H7 (cell line): Measurements from ENCODE around the gene DNAI7. TPM values are rescaled to one million over a fixed set of nuclear protein-coding genes. Genes with fewer than 3 reads are reported as not detected.

Experiments
- DNase-seq: peaks from one replicate; pipeline ENCODE4 v3.0.0; 2012
- H3K27me3 ChIP-seq: 2 replicates; pipeline ENCODE4 v1.6.0; 2011; ENCODE audit warnings: mild to moderate bottlenecking, low read length; ENCODE audit not compliant: control insufficient read depth, insufficient read depth
- H3K36me3 ChIP-seq: replicated peaks from 2 replicates; pipeline ENCODE4 v1.5.1; 2011; ENCODE audit warnings: low read length; ENCODE audit not compliant: control insufficient read depth, insufficient read depth
- H3K4me3 ChIP-seq: 2 replicates; pipeline ENCODE4 v1.5.1; 2011; ENCODE audit warnings: low read depth, mild to moderate bottlenecking, control low read depth, low read length, moderate library complexity; ENCODE audit not compliant: insufficient read depth
- total RNA-seq: library from RNA; depleted of rRNA; stranded (reverse); fragments of >200 nt; shearing (Covaris generic); gene quantifications from 2 replicates; pipeline ENCODE4 v1.2.3, GENCODE V29; 2014

Gene DNAI7
- total RNA-seq, 1 experiment from 2014 or later: 0.59 TPM

- H3K27me3 ChIP-seq: no peaks in the 10 kb centered on the region
- no peaks in the 10 kb centered on the region for H3K36me3 ChIP-seq
- no peak for DNase-seq
- H3K4me3 ChIP-seq: no peak overlapping the region
Observed at GRCh38 chr12:25194214-25194613, 746 bp downstream of the DNAI7 start.

- Histone ChIP-seq H3K4me3 (no peak overlapping the region), H3K36me3 (no peaks in the 10 kb centered on the region), H3K27me3 (no peaks in the 10 kb centered on the region)
- DNase-seq: no peak
Observed at GRCh38 chr12:25190793-25191192, 4.2 kb downstream of the DNAI7 start.

GRCh38 chr12:25189656-25190055 lies 5.3 kb downstream of the DNAI7 start:
- Histone ChIP-seq H3K36me3 (no peaks in the 10 kb centered on the region), H3K4me3 (no peak overlapping the region), H3K27me3 (no peaks in the 10 kb centered on the region)
- no peak for DNase-seq

- Histone ChIP-seq H3K27me3 (no peaks in the 10 kb centered on the region), H3K36me3 (no peaks in the 10 kb centered on the region), H3K4me3 (no peak overlapping the region)
- DNase-seq: no peak
Observed at GRCh38 chr12:25187781-25188180, 7.2 kb downstream of the DNAI7 start.

GRCh38 chr12:25186788-25187402 lies 8.1 kb downstream of the DNAI7 start:
- no peaks in the 10 kb centered on the region for H3K27me3 ChIP-seq
- no peak for DNase-seq
- no peak overlapping the region for H3K4me3 ChIP-seq
- no peaks in the 10 kb centered on the region for H3K36me3 ChIP-seq

- no peaks in the 10 kb centered on the region for H3K36me3 ChIP-seq
- no peak overlapping the region for H3K4me3 ChIP-seq
- no peak for DNase-seq
- no peaks in the 10 kb centered on the region for H3K27me3 ChIP-seq
Observed at GRCh38 chr12:25186038-25186787, 8.7 kb downstream of the DNAI7 start.

- Histone ChIP-seq H3K36me3 (no peaks in the 10 kb centered on the region), H3K4me3 (no peak overlapping the region), H3K27me3 (no peaks in the 10 kb centered on the region)
- no peak for DNase-seq
Observed at GRCh38 chr12:25184132-25184531, 10.8 kb downstream of the DNAI7 start.

- no peak overlapping the region for H3K4me3 ChIP-seq
- DNase-seq: no peak
- H3K27me3 ChIP-seq: no peaks in the 10 kb centered on the region
- no peaks in the 10 kb centered on the region for H3K36me3 ChIP-seq
Observed at GRCh38 chr12:25182765-25183164, 12.2 kb downstream of the DNAI7 start.

- no peaks in the 10 kb centered on the region for H3K36me3 ChIP-seq
- DNase-seq: no peak
- H3K27me3 ChIP-seq: no peaks in the 10 kb centered on the region
- H3K4me3 ChIP-seq: no peak overlapping the region
Observed at GRCh38 chr12:25162866-25163265, 32.1 kb downstream of the DNAI7 start.

GRCh38 chr12:25156061-25156460 lies 38.9 kb downstream of the DNAI7 start:
- H3K4me3 ChIP-seq: no peak overlapping the region
- DNase-seq: no peak

GRCh38 chr12:25155022-25155576 lies 39.9 kb downstream of the DNAI7 start:
- peak; percentile 20 for DNase-seq
- no peak overlapping the region for H3K4me3 ChIP-seq
- H3K27me3 ChIP-seq: no peaks in the 10 kb centered on the region
- H3K36me3 ChIP-seq: no peaks in the 10 kb centered on the region

More at GRCh38 chr12:25156061-25156460, 38.9 kb downstream of the DNAI7 start:
- no peaks in the 10 kb centered on the region for H3K36me3 ChIP-seq
- no peaks in the 10 kb centered on the region for H3K27me3 ChIP-seq

GRCh38 chr12:25152055-25152454 lies 42.9 kb downstream of the DNAI7 start:
- H3K4me3 ChIP-seq: no peak overlapping the region
- H3K27me3 ChIP-seq: no peaks in the 10 kb centered on the region
- H3K36me3 ChIP-seq: no peaks in the 10 kb centered on the region
- DNase-seq: peak; percentile 19

- H3K27me3 ChIP-seq: no peaks in the 10 kb centered on the region
- DNase-seq: peak; percentile 16
Observed at GRCh38 chr12:25151476-25151875, 43.5 kb downstream of the DNAI7 start.

GRCh38 chr12:25146686-25147085 lies 48.3 kb downstream of the DNAI7 start:
- DNase-seq: no peak
- H3K4me3 ChIP-seq: no peak overlapping the region
- no peaks in the 10 kb centered on the region for H3K27me3 ChIP-seq
- H3K36me3 ChIP-seq: no peaks in the 10 kb centered on the region

More at GRCh38 chr12:25151476-25151875, 43.5 kb downstream of the DNAI7 start:
- Histone ChIP-seq H3K4me3 (no peak overlapping the region), H3K36me3 (no peaks in the 10 kb centered on the region)

- no peak for DNase-seq
- Histone ChIP-seq H3K27me3 (no peaks in the 10 kb centered on the region), H3K4me3 (no peak overlapping the region), H3K36me3 (no peaks in the 10 kb centered on the region)
Observed at GRCh38 chr12:25135531-25136154, 59.3 kb downstream of the DNAI7 start.
